Measurements from ENCODE around the gene PMM2. TPM values are rescaled to one million over a fixed set of nuclear protein-coding genes. Genes with fewer than 3 reads are reported as not detected.
A peak's percentile ranks its signal among the peaks of the same experiment; 100 is the strongest.

PMM2 gene
- total and polyA plus RNA-seq, 2 donors (not counting 1 experiment from before 2014, with no cell fraction given), result 15.8 to 47.5 TPM

GRCh38 chr16:8864480-8865110, 67.0 kb downstream of the PMM2 start:
- Mint-ChIP-seq H3K4me3 (peak overlapping the region; percentile 44), H3K27ac (peak overlapping the region; percentile 77), H3K9me3 (ENCODE audit: insufficient read depth) (no peaks in the 10 kb centered on the region), H3K4me1 (peaks cover 52% of the 10 kb centered on the region), H3K27me3 (no peaks in the 10 kb centered on the region)
- DNase-seq, result no peak
- Histone ChIP-seq H3K79me2 (ENCODE audit: control insufficient read depth, insufficient read depth, low read length) (peaks cover 73% of the 10 kb centered on the region), H3K27me3 (replicated peaks in 1 of 4; ENCODE audit: control extremely low read depth in 1 of 4, control insufficient read depth in 3 of 4, insufficient read depth in 4 of 4, low read length in 3 of 4) (no peaks in the 10 kb centered on the region), H3K27ac (ENCODE audit: low read length in 2 of 2) (no peak overlapping the region), H3K4me1 (ENCODE audit: control insufficient read depth in 2 of 2, insufficient read depth in 2 of 2, low read length in 2 of 2) (peaks cover 24 to 47% of the 10 kb centered on the region in 2 donors), H3K36me3 (replicated peaks in 1 of 2; ENCODE audit: control extremely low read depth in 1 of 2, control insufficient read depth in 1 of 2, extremely low read depth in 1 of 2, insufficient read depth in 2 of 2, low read length in 1 of 2) (peaks cover 0 to 2% of the 10 kb centered on the region in 2 experiments), H3K9ac (ENCODE audit: low read length) (no peak overlapping the region), H2AFZ (ENCODE audit: insufficient read depth, low read depth, low read length, poor library complexity, severe bottlenecking) (no peak overlapping the region), H3K4me3 (ENCODE audit: control extremely low read depth in 1 of 5, extremely low read depth in 1 of 5, insufficient read depth in 1 of 5, low read depth in 2 of 5, low read length in 4 of 5) (no peak overlapping the region), H4K20me1 (ENCODE audit: control insufficient read depth, insufficient read depth, low read length, poor library complexity, severe bottlenecking) (peaks cover 80% of the 10 kb centered on the region), H3K9me3 (ENCODE audit: control extremely low read depth in 1 of 3, control insufficient read depth in 2 of 3, insufficient read depth in 1 of 3, low read length in 2 of 3) (no peaks in the 10 kb centered on the region), H3K4me2 (replicated peaks; ENCODE audit: low read depth, low read length, poor library complexity, severe bottlenecking) (peak overlapping the region; percentile 9)
- ChIA-PET POLR2A (no interaction called here), CTCF (interaction anchor here (1.2 kb wide), 1 partner anchor 144 kb away, joined by 3 read pairs; no protein-coding TSS in a partner anchor)
- intact Hi-C loops (cut with micrococcal nuclease), result loop anchor here (5.0 kb wide), 2 partner anchors 297 to 1878 kb away; partner anchors contain the start of gene NUBP1
- 69% methylated on average over 7 of the region's 13 CpGs for WGBS (ENCODE audit: insufficient coverage)
- TF ChIP-seq, protein P1, sequence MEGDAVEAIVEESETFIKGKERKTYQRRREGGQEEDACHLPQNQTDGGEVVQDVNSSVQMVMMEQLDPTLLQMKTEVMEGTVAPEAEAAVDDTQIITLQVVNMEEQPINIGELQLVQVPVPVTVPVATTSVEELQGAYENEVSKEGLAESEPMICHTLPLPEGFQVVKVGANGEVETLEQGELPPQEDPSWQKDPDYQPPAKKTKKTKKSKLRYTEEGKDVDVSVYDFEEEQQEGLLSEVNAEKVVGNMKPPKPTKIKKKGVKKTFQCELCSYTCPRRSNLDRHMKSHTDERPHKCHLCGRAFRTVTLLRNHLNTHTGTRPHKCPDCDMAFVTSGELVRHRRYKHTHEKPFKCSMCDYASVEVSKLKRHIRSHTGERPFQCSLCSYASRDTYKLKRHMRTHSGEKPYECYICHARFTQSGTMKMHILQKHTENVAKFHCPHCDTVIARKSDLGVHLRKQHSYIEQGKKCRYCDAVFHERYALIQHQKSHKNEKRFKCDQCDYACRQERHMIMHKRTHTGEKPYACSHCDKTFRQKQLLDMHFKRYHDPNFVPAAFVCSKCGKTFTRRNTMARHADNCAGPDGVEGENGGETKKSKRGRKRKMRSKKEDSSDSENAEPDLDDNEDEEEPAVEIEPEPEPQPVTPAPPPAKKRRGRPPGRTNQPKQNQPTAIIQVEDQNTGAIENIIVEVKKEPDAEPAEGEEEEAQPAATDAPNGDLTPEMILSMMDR (IDR thresholded peaks at IDR 0.05), result no peak
- TF ChIP-seq EZH2 (IDR thresholded peaks at IDR 0.05; ENCODE audit: borderline replicate concordance, insufficient read depth, low read depth, low read length, poor library complexity, severe bottlenecking), result no peak
- ATAC-seq (ENCODE audit: low read depth), result no peak

DNA sequence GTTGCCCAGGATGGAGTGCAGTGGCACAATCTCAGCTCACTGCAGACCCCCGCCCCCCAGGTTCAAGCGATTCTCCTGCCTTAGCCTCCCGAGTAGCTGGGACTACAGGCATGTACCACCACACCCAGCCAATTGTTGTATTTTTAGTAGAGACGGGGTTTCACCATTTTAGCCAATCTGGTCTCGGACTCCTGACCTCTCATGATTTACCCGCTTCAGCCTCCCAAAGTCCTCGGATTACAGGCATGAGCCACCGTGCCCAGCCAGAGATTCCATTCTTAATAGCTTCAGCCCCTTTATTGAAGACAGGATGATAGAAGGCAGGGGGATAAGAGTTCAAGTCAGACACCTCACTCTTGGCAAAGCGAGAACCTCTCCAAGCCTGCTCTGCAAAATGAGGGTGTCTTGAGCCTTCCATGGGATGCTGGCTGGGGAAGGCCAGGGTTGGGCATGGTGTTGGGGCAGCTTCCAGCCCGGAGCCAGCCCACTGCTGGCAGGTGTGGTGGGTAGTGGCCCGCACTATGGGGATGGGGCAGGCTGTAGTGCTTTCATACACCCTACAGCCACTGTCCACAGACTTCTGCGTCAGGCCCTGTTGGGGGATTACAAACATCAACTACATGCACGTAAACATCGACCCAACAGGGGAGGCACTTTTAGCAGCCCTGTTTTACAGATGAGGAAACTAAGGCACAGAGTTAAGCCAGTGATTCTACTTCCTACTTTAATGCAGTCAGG, 67.7 kb downstream of the PMM2 start:
- intact Hi-C loops (cut with micrococcal nuclease), result loop anchor here (5.0 kb wide), 2 partner anchors 298 to 1877 kb away; partner anchors contain the start of gene NUBP1
- no peaks in the 10 kb centered on the region for H3K36me3 ChIP-seq (replicated peaks in 1 of 2; ENCODE audit: control extremely low read depth in 1 of 2, control insufficient read depth in 1 of 2, extremely low read depth in 1 of 2, insufficient read depth in 2 of 2, low read length in 1 of 2)
- Mint-ChIP-seq H3K4me1 (peaks cover 53% of the 10 kb centered on the region), H3K27ac (peak overlapping the region; percentile 46), H3K9me3 (ENCODE audit: insufficient read depth) (no peaks in the 10 kb centered on the region), H3K27me3 (no peaks in the 10 kb centered on the region), H3K4me3 (peak overlapping the region; percentile 53)
- ChIA-PET POLR2A (no interaction called here), CTCF (interaction anchor here (1.2 kb wide), 1 partner anchor 143 kb away, joined by 3 read pairs; no protein-coding TSS in a partner anchor)
- DNase-seq (no peak), ATAC-seq (ENCODE audit: low read depth) (no peak)
- H3K27ac ChIP-seq (ENCODE audit: low read length in 2 of 2), result no peak overlapping the region
- no peak overlapping the region for H3K9ac ChIP-seq (ENCODE audit: low read length)
- H3K79me2 ChIP-seq (ENCODE audit: control insufficient read depth, insufficient read depth, low read length), result peaks cover 73% of the 10 kb centered on the region
- TF ChIP-seq, protein P1 (IDR thresholded peaks at IDR 0.05), result no peak
- TF ChIP-seq EZH2 (IDR thresholded peaks at IDR 0.05; ENCODE audit: borderline replicate concordance, insufficient read depth, low read depth, low read length, poor library complexity, severe bottlenecking), result no peak
- H2AFZ ChIP-seq (ENCODE audit: insufficient read depth, low read depth, low read length, poor library complexity, severe bottlenecking), result no peak overlapping the region
- no peaks in the 10 kb centered on the region for H3K27me3 ChIP-seq (replicated peaks in 1 of 4; ENCODE audit: control extremely low read depth in 1 of 4, control insufficient read depth in 3 of 4, insufficient read depth in 4 of 4, low read length in 3 of 4)
- peaks cover 24 to 53% of the 10 kb centered on the region in 2 donors for H3K4me1 ChIP-seq (ENCODE audit: control insufficient read depth in 2 of 2, insufficient read depth in 2 of 2, low read length in 2 of 2)
- peak overlapping the region; percentile 9 for H3K4me2 ChIP-seq (replicated peaks; ENCODE audit: low read depth, low read length, poor library complexity, severe bottlenecking)
- WGBS (ENCODE audit: insufficient coverage), result 81% methylated on average over 3 of the region's 14 CpGs
- no peaks in the 10 kb centered on the region for H3K9me3 ChIP-seq (ENCODE audit: control extremely low read depth in 1 of 3, control insufficient read depth in 2 of 3, insufficient read depth in 1 of 3, low read length in 2 of 3)
- H3K4me3 ChIP-seq (ENCODE audit: control extremely low read depth in 1 of 5, extremely low read depth in 1 of 5, insufficient read depth in 1 of 5, low read depth in 2 of 5, low read length in 4 of 5), result no peak overlapping the region
- peaks cover 74% of the 10 kb centered on the region for H4K20me1 ChIP-seq (ENCODE audit: control insufficient read depth, insufficient read depth, low read length, poor library complexity, severe bottlenecking)

Data from B cell (primary cell).